Astrocyte (in vitro differentiated cells and primary cell): ENCODE measurements around the gene PUSL1.

Experiments
- EZH2 ChIP-seq: IDR thresholded peaks from 2 replicates; pipeline ENCODE4 v1.6.1; 2012; ENCODE audit warnings: mild to moderate bottlenecking, low read length, inconsistent platforms; ENCODE audit not compliant: insufficient read depth
- TF ChIP-seq, protein P1 (sequence below): IDR thresholded peaks from 2 replicates; pipeline ENCODE4 v1.5.1; 2011; ENCODE audit warnings: low read depth, mild to moderate bottlenecking, inconsistent platforms, low read length, moderate library complexity; ENCODE audit not compliant: insufficient read depth

- TF ChIP-seq, protein P1, sequence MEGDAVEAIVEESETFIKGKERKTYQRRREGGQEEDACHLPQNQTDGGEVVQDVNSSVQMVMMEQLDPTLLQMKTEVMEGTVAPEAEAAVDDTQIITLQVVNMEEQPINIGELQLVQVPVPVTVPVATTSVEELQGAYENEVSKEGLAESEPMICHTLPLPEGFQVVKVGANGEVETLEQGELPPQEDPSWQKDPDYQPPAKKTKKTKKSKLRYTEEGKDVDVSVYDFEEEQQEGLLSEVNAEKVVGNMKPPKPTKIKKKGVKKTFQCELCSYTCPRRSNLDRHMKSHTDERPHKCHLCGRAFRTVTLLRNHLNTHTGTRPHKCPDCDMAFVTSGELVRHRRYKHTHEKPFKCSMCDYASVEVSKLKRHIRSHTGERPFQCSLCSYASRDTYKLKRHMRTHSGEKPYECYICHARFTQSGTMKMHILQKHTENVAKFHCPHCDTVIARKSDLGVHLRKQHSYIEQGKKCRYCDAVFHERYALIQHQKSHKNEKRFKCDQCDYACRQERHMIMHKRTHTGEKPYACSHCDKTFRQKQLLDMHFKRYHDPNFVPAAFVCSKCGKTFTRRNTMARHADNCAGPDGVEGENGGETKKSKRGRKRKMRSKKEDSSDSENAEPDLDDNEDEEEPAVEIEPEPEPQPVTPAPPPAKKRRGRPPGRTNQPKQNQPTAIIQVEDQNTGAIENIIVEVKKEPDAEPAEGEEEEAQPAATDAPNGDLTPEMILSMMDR: no peak
- no peak for TF ChIP-seq EZH2
These were observed at the start of gene PUSL1, which contains the start of gene ACAP3 for GRCh38 chr1:1307923-1308755.
